Adrenal gland (tissue), 12 donors: ENCODE data around the gene TXNDC16. TPM values are rescaled to one million over a fixed set of nuclear protein-coding genes. Genes with fewer than 3 reads are reported as not detected.

Source experiments
- DNase-seq, 7 donors: peaks; one replicate each; pipeline ENCODE4 v3.0.0-alpha.2; 2019 to 2020
- H3K27ac ChIP-seq, 5 donors: fragments of 200-600 bp; sonication (generic) in 4 of 5; 1 replicate in 3 of 5; 2 replicates in 2 of 5; pipeline versions ENCODE4 v1.5.1 to v1.8.0; 2016 to 2020; ENCODE audit warnings: mild to moderate bottlenecking in 1 of 5
- H3K27me3 ChIP-seq: fragments of 200-600 bp; 2 replicates; pipeline ENCODE4 v1.8.0; 2021
- H3K36me3 ChIP-seq, 2 donors: fragments of 200-600 bp; replicated peaks in 1 of 2; 1 replicate in 1 of 2; 2 replicates in 1 of 2; pipeline versions ENCODE4 v1.5.1 to v1.8.0; 2018 to 2022
- H3K4me1 ChIP-seq, 2 donors: fragments of 200-600 bp; replicated peaks in 1 of 2; 1 replicate in 1 of 2; 2 replicates in 1 of 2; pipeline versions ENCODE4 v1.5.1 to v1.8.0; 2018 to 2021
- H3K4me3 ChIP-seq, 4 donors: fragments of 200-600 bp; sonication (generic) in 3 of 4; one replicate each; pipeline ENCODE4 v1.5.1; 2016 to 2018
- H3K9me3 ChIP-seq, 3 donors: fragments of 200-600 bp; sonication (generic) in 1 of 3; replicated peaks in 1 of 3; 1 replicate in 2 of 3; 2 replicates in 1 of 3; pipeline versions ENCODE4 v1.5.1 to v1.8.0; 2016 to 2021
- POLR2A ChIP-seq, 2 donors: fragments of 450-650 bp; IDR thresholded peaks; one replicate each; pipeline ENCODE4 v1.6.1; 2017; ENCODE audit warnings: antibody characterized with exemption in 2 of 2, mild to moderate bottlenecking in 2 of 2, moderate library complexity in 1 of 2
- WGBS, 4 donors: extraction: QIAGEN DNeasy Blood & Tissue Kit in 2 of 4; methylation state at CpG; one replicate each; pipeline versions ENCODE4 v1.1.5 to v1.1.7; 2013 to 2017; 5-methylcytosine and 5-hydroxymethylcytosine counted together
- intact Hi-C, 2 donors: fragments of 100-400 bp; cut with DNase I; formaldehyde crosslinking; loops; one replicate each; pipeline versions ENCODE4 v1.14.1 to v1.15.0; 2022 to 2023
- polyA plus RNA-seq, 3 donors: library from polyadenylated mRNA; stranded (reverse); fragments of 200-250 nt in 2 of 3; fragments of 350-450 nt in 1 of 3; fragmentation: Illumina TruSeq in 1 of 3; extraction: RNeasy Lipid Tissue Mini Kit (QIAGEN cat#74804) in 1 of 3; gene quantifications; one replicate each; pipeline ENCODE4 v1.2.3, GENCODE V29; 2013 to 2014
- total RNA-seq, 9 donors: library from RNA; depleted of rRNA in 4 of 9; stranded (reverse); fragments of >200 nt in 4 of 9; fragments of 120-200 nt in 1 of 9; fragmentation: NEBNext Ultra II Directional in 1 of 9; extraction: Animal tissue kit (Norgen Biotek cat#: 25700) in 1 of 9; gene quantifications; one replicate each; pipeline versions ENCODE4 v1.1.0 to v1.2.4, GENCODE V29; 2013 to 2023
- TF ChIP-seq, protein P1 (sequence below), 6 experiments: fragments of 450-650 bp in 4 of 6; fragments of 200-600 bp in 2 of 6; sonication (generic) in 1 of 6; IDR thresholded peaks; 1 replicate in 5 of 6; 2 replicates in 1 of 6; pipeline versions ENCODE4 v1.5.1 to v1.8.0; 2016 to 2021; ENCODE audit warnings: antibody characterized with exemption in 6 of 6, mild to moderate bottlenecking in 2 of 6, moderate library complexity in 1 of 6
- donor health status: healthy with polysubstance abuse.
- donor health status: Bipolar disorder and iron deficiency.
- donor health status: DM: yes; HTN: yes; CAD: no.
- donor health status: DM: no; HTN: no; CAD: no.
- donor health status: DM: no; HTN: no; CAD: no.
- donor health status: DM: yes; HTN: yes; CAD: no.

TXNDC16 gene
- total and polyA plus RNA-seq, 12 donors, result 1.3 to 7.2 (median 5.6) TPM

DNA sequence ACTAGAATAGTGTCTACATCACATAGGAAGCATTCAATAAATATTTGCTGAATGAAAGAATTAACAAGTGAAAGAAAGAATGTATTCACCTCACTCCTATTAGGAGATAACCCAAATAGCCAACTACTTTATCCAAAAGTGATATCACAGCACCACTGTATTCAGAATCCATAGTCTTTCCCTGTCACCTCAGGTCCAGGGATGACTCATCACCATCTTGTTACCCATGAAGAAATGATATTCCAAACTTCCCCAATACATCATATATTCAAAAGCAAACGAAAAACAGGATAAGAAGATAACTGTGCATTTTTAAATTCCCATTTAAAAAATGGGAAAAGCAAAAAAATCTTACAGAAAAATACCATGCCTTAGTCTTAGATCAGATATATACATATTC lies 39.1 kb downstream of the TXNDC16 start:
- intact Hi-C loops, result no loop called here
- DNase-seq, result no peak

DNA sequence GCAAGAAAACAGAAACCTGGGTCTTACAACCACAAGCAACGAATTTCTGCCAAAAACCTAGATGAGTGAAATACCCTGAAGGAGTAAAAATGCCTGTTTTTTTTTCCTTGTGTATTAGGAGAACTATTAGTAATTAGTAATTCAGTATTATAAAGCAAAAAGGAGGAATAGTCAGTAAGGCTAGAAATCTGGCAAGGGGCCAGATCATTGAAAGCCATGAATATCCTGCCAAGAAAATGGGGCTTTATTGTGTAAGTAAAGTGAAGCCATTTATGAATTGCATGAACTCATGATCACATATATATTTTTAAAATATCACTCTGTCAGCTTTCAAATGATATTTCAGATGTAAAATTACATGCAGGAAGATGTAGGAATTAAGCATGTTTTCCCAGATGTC lies 57.9 kb downstream of the TXNDC16 start:
- TF ChIP-seq, protein P1, sequence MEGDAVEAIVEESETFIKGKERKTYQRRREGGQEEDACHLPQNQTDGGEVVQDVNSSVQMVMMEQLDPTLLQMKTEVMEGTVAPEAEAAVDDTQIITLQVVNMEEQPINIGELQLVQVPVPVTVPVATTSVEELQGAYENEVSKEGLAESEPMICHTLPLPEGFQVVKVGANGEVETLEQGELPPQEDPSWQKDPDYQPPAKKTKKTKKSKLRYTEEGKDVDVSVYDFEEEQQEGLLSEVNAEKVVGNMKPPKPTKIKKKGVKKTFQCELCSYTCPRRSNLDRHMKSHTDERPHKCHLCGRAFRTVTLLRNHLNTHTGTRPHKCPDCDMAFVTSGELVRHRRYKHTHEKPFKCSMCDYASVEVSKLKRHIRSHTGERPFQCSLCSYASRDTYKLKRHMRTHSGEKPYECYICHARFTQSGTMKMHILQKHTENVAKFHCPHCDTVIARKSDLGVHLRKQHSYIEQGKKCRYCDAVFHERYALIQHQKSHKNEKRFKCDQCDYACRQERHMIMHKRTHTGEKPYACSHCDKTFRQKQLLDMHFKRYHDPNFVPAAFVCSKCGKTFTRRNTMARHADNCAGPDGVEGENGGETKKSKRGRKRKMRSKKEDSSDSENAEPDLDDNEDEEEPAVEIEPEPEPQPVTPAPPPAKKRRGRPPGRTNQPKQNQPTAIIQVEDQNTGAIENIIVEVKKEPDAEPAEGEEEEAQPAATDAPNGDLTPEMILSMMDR (IDR thresholded peaks at IDR 0.05), result no peak
- TF ChIP-seq POLR2A (IDR thresholded peaks at IDR 0.05), result no peak
- no peaks in the 10 kb centered on the region for H3K36me3 ChIP-seq
- intact Hi-C loops, result no loop called here
- H3K4me1 ChIP-seq, result no peaks in the 10 kb centered on the region
- DNase-seq, result no peak
- no peak overlapping the region for H3K4me3 ChIP-seq
- H3K9me3 ChIP-seq, result peaks cover 0 to 13% (median 0%) of the 10 kb centered on the region in 3 donors
- WGBS, 4 donors, result 91 to 100% (median 97%) methylated on average over 1 of the region's 1 CpG
- no peaks in the 10 kb centered on the region for H3K27me3 ChIP-seq
- H3K27ac ChIP-seq, result no peak overlapping the region

More for the DNA sequence above, 39.1 kb downstream of the TXNDC16 start:
- H3K9me3 ChIP-seq, result no peaks in the 10 kb centered on the region
- no peaks in the 10 kb centered on the region for H3K27me3 ChIP-seq
- WGBS, 4 donors, result 84 to 94% (median 92%) methylated on average over 1 of the region's 1 CpG
- no peak overlapping the region for H3K27ac ChIP-seq
- no peak for TF ChIP-seq POLR2A (IDR thresholded peaks at IDR 0.05)
- TF ChIP-seq, protein P1 (IDR thresholded peaks at IDR 0.05), result no peak
- no peak overlapping the region for H3K4me3 ChIP-seq
- H3K4me1 ChIP-seq, result no peaks in the 10 kb centered on the region
- H3K36me3 ChIP-seq, result no peaks in the 10 kb centered on the region

DNA sequence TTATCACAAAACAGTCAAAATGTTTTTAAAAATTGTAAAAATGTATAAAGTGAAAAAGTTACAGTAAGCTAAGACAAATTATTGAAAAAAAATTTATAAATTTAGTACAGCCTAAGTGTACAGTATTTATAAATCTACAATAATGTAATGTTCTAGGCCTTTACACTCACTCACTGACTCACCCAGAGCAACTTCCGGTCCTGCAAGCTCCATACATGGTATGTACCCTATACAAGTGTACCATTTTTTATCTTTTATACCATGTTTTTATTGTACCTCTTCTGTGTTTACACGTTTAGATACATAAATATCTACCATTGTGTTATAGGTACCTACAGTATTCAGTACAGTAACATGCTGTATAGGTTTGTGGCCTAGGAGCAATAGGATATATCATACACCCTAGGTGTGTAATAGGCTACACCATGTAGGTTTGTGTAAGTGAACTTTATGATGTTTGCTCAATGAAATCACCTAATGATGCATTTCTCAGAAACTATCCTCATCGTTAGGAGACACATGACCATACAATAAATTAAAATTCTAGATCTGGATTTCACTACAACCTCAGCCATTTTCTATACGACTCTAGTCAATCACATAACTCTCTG lies 66.8 kb downstream of the TXNDC16 start:
- Histone ChIP-seq H3K27me3 (no peaks in the 10 kb centered on the region), H3K4me1 (no peaks in the 10 kb centered on the region), H3K4me3 (no peak overlapping the region), H3K36me3 (no peaks in the 10 kb centered on the region), H3K9me3 (peaks cover 0 to 4% (median 0%) of the 10 kb centered on the region in 3 donors), H3K27ac (no peak overlapping the region)
- no peak for TF ChIP-seq POLR2A (IDR thresholded peaks at IDR 0.05)
- TF ChIP-seq, protein P1 (IDR thresholded peaks at IDR 0.05), result no peak
- no peak for DNase-seq
- intact Hi-C loops, result no loop called here
- 92 to 97% (median 94%) methylated on average over 4 of the region's 4 CpGs for WGBS, 4 donors

DNA sequence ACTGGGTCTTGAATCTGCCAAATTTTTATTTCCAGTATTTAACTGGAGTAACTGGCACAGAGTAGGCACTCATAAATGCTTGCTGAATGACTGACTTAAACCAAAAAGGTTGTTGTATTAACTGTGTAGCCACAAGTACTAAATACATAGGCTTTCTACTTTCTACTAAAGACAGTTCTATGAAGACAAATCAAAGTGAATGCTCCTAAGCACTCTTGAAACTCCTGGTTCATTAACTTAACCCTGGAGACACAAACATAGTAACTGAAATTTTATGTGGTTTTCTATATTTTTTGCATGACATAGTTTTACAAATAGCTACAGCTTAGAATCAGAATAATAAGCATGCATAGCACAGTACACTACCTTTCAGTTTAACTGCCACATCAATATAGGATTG lies 70.4 kb downstream of the TXNDC16 start:
- TF ChIP-seq POLR2A (IDR thresholded peaks at IDR 0.05), result no peak
- TF ChIP-seq, protein P1 (IDR thresholded peaks at IDR 0.05), result no peak
- Histone ChIP-seq H3K4me1 (no peaks in the 10 kb centered on the region), H3K27ac (no peak overlapping the region), H3K9me3 (no peaks in the 10 kb centered on the region), H3K36me3 (no peaks in the 10 kb centered on the region), H3K4me3 (no peak overlapping the region), H3K27me3 (no peaks in the 10 kb centered on the region)
- intact Hi-C loops, result no loop called here
- DNase-seq, result no peak
